HG02970 (cell line): ENCODE results near the gene AIFM3.
"Not testable (repeated sequence)": the region's sequence is repeated elsewhere in the genome, so short reads cannot be mapped to it uniquely, and the experiment has no call there.

Experiments
- ATAC-seq: cut with Tn5 transposase; IDR thresholded peaks from one replicate; pipeline ENCODE4 v1.9.1; 2021; ENCODE audit warnings: mild to moderate bottlenecking, moderate library complexity, moderate number of reproducible peaks; ENCODE audit not compliant: unreplicated experiment, low FRiP score

The AIFM3 gene

DNA sequence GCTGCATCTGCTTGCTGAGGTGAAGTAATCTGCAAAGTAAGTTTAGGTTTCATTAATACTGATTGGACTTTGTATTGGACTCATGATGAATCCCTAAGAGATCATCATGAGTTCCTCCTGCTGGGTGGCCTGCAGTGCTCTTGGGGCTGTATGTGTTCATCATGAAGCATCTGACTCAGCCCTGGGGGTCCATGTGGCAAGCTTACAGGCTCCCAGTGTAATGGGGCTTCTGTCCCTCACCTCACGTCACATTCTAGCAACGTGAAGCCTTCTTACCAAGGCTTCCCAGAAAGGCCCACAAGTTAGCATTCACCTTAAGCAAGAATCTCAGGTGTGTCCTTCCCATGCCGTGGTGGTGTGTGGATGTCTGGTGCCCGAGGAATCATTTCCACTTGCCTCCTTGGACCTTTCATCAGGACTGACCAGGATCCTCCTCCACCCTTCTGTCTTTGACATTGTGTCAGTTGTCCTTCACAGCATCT lies 26.1 kb upstream of the AIFM3 start:
- ATAC-seq, result no peak

DNA sequence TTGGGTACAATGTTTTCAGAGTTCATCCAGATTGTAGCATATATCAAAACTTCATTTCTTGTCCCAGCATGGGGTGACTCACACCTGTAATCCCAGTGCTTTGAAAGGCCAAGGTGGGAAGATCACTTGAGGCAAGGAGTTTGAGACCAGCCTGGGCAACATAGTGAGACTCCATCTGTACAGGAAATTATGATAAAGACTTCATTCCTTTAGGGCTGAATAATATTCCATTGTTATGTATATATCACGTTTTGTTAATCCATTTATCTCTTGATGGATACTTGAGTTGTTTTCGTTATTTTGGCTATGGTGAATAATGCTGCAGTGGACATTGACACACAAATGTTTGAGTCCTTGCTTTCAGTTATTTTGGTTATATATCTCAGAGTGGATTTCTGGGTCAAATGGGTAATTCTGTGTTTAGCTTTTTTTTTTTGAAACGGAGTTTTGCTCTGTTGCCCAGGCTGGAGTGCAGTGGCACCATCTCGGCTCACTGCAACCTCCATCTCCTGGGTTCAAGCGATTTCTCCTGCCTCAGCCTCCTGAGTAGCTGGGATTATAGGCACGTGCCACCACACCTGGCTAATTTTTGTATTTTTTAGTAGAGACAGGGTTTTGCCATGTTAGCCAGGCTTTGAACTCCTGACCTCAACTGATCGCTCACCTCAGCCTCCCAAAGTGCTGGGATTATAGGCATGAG lies 24.7 kb upstream of the AIFM3 start:
- not testable (repeated sequence) for ATAC-seq

DNA sequence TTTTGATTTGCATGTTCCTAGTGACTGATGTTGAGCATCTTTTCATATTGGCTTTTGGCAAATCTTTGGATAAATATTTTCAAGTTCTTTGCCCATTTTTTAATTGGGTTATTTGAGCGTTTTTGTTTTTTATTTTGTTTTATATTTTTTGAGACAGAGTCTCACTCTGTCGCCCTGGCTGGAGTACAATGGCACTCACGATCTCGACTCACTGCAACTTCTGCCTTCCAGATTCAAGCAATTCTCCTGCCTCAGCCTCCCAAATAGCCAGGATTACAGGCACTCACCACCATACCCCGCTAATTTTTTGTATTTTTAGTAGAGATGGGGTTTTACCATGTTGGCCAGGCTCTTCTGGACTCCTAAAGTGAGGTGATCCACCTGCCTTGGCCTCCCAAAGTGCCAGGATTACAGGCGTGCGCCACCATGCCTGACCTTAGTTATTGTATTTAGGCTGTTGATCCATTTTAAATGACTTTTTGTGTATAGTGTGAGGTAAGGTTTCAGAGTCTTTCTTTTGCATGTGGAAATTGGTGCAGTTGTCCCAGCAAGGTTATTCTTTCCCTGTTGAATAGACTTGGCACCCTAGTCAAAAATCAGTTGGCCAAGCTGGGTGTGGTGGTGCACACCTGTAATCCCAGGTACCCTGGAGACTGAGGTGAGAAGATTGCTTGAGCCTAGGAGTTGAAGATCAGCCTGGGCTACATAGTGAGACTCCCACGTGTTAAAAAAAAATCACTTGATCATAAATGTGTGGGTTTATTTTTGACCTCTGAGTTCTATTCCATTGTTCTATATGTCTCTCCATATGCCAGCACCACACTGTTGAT lies 23.7 kb upstream of the AIFM3 start:
- ATAC-seq, result no peak

DNA sequence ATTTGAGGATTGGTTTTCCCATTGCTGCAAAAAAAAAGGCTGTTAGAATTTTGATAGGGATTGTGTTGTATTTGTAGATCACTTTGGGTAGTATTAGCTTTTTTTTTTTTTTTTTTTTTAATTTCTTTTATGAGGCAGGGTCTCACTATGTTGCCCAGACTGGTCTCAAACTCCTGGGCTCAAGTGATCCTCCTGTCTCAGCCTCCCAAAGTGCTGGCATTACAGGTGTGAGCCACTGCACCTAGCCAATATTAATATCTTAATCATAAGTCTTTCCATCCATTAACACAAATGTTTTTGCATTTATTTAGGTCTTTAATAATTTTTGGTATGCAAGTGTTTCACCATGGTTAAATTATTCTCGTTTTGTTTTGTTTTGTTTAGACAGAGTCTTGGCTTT lies 23.0 kb upstream of the AIFM3 start:
- no peak for ATAC-seq

DNA sequence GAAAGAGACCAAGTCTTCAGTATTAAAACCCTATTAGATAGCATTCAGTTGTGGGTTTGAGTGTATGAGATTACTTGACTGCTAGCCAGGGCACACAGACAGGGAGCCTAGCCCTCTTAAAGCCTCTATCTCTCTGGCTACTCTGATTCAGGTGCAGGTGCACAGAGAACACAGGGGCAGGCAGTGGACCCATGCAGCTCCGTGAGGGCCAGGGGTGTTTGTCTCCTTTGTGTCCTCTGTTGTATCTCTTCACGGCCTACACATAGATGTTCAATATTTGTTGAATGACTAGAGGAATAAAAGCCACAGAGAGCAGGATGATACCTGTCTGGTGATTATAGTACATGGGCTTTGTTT lies 21.5 kb upstream of the AIFM3 start:
- no peak for ATAC-seq

DNA sequence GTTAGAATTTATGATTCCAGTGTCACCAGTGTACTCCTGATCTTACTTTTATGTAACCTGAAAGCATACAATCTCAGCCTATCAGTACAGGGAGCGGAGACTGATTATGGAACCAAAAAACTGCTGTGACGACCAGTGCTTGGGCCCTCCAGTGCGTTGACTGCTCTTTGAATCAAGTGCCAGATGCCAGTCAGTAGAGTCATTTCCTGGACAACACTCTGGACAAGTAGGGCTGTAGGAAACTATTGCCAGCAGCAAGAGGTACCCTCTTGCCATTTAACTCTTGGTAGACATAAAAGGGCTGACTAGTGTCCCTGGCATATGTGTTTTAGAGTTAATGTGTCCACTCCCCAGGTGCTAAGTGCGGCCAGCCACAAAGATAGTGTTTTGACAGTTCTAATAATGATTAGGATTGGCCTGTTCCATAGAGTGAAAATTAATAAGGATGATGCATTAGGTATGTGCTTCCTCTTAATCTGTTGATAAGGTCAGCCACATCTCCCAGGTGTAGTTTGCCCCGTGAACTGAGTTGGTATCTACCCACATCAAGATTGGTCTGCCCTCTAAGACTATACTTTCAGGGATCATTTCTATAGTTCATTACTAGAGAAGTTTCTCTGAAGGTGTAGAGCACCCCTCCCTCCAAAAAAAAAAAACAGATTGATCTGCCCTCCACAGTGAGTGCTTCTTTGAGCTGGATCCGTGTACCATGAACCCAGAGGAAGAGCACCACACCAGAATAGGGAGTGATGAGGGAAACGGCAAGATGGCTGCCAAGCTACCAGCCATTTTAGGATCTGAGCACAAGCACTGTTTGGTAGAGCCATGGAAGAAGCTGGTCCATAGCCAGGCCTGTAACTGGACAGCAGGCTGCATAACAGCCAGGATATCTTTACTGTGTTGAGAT lies 20.7 kb upstream of the AIFM3 start:
- ATAC-seq, result no peak

DNA sequence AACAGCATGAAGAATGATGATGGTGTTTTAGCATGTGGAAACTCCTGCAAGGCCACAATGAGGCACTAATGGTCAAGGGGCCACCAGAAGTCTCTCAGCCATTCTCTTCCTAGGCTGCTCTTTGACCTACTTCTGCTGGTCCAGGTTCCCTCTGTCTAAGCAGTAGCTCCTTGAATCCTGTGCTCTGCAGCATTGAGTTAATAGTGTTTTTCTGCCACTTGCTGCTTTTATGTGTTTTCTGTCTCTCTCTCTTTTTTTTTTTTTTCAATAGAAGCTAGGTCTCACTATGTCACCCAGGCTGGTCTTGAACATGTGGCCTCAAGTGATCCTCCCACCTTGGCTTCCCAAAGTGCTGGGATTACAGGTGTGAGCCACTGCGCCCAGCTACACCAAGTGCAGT lies 20.1 kb upstream of the AIFM3 start:
- no peak for ATAC-seq

DNA sequence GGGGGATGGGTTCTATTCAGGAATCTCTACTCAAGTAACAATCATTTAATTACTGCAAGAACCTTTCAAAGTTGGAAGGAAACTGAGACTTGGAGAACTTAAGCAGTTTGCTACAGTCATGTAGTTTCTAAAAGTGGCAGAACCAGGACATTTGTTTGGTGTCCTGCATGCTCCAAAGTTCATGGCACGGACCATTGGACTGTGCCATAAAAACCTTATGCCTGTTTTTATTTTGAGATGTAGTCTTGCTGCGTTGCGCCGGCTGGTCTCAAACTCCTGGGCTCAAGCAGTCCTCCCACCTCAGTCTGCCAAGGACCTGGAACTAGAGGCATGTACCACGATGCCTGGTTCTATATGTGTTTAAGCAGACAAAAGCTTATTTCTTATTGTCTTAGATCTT lies 18.6 kb upstream of the AIFM3 start:
- ATAC-seq, result no peak

DNA sequence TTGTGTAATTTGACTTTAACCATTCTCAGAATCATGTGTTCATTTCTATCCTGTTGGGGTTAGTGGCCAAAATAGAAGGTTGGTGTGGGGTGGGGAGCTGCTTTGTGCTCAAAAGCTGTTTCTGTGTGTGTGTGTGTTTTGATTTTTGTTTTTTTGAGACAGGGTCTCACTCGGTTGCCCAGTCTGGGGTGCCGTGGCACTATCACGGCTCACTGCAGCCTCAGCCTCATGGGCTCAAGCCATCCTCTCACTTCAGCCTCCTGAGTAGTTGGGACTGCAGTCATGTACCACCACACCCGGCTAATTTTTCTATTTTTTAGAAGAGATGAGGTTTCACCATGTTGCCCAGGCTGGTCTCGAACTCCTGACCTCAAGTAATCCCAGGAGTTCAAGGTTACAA lies 18.1 kb upstream of the AIFM3 start:
- no peak for ATAC-seq

DNA sequence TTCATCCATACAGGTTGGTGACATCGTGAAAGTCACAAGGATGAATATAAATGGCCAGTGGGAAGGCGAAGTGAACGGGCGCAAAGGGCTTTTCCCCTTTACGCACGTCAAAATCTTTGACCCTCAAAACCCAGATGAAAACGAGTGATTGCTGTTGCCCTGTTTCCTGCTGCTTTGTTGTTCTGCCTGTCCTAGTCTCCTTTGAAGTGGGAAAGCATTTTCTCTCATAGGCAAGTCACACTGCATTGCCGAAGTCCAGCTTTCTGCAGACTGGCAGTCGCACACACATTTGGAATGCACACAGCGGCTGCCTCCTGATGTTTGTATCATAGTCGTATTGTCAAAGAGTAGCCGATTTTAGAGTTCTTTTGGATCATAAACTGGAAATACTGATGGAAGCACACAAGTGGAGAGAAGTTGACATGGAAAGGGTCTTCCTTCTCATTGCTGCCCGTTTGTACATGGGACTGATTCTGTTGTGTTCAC lies 17.3 kb upstream of the AIFM3 start:
- no peak for ATAC-seq

DNA sequence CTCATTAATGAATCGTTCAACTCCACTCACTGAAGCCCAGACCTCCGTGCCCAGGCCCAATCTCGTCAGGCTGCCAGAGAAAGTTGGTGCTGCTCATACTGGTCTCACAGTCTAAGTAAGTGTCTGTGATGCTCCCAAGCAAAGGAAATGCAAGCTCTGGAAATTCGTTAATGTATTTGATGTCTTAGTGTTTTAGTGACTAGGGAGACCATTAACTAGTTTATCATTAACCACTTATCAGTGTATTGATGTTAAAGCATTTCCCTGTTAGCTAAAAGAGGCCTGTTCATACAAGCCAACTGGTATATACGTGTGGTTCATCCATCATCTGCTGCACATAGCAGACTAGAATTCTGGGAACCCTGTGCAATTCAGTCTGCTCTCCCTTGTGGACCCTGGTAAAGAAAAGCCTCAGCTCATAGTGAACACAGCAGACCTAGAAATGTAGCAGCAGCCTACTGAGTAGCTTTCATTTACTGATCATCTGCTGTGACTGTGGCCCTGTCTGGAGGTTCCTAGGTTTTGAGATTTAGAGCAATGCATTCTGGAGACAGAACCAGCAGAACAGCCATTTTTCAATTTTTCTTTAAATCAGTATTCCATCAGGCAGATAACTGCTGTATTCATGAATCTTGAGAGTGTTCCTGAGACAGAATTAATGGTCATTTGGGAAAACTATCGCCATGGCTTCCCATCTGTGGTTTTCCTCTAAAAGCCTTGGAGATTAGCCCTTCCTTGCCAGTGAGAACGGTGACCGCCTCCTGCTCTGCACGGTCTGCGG lies 15.7 kb upstream of the AIFM3 start:
- no peak for ATAC-seq

DNA sequence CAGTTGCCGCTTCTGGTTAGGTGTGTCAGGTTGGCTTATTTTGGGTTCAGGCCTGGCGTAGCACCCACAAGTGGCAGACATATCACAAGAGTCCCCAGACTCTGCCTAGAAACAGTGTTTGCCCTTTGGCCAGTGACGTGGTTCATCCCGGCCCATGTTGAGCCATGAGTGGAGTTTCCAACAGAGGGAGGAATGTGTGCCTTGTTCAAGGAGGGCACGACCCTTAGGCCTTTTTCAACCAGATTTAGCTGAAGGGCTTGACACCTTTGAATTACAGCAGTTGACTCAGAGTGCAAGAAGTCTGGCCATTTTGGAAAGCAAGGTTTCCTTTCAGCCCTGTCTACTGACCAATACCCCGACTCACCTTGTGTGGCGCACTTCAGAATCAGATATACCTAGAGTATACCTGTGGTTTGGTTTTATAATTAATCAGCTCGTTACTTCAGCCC lies 15.1 kb upstream of the AIFM3 start:
- no peak for ATAC-seq

DNA sequence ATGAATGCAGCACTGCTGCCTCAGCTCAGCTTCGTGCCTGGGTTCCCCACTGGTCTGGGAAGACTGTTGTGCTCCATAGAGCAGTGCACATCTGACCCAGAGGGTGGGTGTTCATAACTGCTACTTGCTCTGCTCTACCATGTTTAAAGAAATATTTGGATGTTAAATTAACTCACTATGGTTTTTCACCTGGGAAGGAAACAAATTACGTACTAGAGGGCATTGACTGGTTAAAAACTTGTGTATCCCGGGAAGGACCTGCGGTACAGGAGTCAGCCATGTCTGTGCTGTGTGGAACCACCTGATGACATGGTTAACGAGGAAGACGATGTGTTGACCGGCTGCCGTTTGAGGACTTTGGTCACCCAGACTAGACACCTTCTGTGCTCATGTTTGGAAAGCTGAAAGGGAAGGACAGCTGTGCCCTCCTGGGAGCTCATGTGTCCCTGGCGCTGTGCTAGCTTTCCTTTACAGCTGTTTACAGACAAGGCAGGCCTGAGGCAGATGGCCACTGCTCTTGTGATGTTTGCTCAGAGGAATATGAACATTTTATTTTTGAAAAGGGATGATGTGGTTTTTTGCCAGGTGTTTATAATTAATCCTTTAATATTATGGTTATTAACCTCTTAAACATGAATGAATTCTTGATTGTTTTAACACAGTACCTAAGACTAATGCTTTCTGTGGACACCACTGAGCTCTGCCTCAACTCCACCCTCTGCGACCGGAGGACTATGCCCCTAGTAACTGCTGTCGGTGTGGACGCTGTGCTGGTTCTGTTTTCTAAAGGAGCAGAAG lies 14.3 kb upstream of the AIFM3 start:
- no peak for ATAC-seq

DNA sequence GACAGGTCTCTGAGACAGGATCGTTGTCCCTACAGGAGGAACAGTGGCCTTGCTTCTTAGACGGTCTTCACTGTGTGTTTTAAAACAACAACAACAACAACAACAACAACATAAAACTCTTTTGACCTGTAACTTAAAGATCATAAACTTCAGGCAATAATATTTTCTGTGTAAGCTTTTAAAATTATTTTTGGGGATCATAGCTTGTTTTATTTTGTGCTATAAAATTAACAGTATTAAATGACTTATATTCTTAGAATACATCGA lies 13.8 kb upstream of the AIFM3 start:
- no peak for ATAC-seq

DNA sequence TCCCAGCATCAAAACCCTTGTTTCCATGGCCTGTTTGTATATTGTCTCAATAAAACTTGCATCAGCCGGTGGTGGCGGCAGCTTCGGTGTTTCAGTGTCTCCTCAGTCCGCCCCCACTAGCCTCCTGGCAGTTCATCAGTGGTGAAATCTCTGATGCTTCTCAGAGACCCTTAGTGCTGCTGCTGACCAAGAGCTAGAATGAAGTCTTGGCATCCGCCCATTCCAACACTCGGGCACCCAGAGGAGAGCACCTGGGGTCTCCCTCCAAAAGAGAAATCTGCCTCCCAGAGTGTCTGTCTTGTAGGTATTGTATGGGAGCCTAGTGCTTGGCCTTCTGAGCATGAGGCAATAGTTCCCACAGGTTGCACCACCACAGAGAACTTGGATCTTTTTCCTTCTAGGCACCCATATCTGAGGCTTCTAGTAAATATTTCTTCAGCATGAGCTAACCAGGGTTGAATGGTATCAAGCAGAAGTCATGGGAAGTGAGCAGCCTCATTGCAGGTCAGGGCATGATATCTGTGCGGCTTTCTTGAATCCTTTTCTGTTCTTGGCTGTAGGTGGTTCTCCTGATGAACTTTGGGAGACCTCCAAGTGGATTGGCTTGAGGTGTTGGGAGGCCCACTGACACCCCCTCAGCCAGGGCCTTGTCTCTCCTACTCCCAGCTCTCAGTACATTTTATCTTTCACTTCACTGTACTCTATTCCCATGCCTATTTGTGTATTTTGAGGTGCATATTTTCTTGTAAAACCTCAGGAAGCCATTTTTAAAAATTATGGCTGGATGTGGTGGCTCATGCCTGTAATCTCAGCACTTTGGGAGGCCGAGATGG lies 13.2 kb upstream of the AIFM3 start:
- ATAC-seq, result no peak

DNA sequence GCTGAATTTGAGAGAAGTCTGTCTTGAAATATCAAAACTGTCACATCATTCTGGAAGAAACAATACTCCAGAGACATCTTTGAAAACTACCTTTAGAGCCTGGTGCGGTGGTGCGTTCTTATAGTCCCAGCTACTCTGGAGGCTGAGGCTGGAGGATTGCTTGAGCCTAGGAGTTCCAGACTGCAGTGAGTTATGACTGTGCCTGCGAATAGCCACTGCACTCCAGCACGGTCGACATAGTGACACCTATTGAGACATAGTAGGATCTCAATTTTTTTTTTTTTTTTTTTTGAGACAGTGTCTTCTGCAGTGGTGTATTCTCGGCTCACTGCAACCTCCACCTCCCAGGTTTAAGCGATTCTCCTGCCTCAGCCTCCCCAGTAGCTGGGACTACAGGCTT lies 11.5 kb upstream of the AIFM3 start:
- no peak for ATAC-seq

DNA sequence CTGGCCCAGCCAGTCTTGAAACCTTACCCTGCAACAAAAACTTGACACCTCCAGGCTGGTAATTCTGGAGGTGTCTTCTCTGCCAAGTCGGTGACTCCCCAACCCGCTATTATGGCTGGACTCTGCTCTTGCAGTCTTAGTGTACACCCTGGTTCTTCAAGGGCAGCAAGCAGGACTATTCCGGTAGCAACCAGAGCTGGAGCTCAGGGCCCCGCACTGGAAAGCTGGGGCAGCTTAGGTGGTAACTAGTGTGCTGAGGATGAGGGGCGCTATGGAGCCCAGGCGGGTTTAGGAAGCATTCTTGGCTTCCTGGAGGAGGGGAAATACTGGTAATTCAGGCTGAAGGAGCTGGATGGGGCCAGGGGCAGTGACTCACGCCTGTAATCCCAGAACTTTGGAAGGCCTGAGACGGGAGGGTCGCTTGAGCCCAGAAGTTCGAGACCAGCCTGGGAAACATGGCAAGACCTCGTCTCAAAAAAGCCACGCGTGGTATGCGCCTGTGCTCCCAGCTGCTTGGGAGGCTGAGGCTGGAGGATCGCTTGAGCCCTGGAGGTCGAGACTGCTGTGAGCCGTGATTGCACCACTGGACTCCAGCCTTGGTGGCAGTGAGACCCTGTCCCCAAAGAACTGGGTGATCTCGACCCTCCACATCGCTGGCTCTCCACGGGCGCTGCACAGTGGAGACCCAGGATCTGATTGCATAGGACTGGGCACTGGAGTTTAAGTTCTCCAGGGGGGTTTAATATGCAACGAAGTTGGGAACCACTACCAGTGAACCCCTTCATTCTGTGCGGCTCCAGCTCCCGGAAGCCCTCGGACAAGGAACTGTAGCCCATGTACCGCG lies 10.6 kb upstream of the AIFM3 start:
- ATAC-seq, result no peak
